Endothelial cell (in vitro differentiated cells): Measurements from ENCODE around the gene BRF1. TPM values are rescaled to one million over a fixed set of nuclear protein-coding genes. Genes with fewer than 3 reads are reported as not detected.

ENCODE experiments used
- DNase-seq: peaks from one replicate; pipeline ENCODE4 v3.0.0; 2021; ENCODE audit warnings: low spot score
- H3K27ac Mint-ChIP-seq: one replicate; pipeline ENCODE4 v1.8.0; 2021; ENCODE audit warnings: mixed read lengths, inconsistent platforms; ENCODE audit not compliant: unreplicated experiment
- H3K27me3 Mint-ChIP-seq: one replicate; pipeline ENCODE4 v1.8.0; 2021; ENCODE audit warnings: mild to moderate bottlenecking, moderate library complexity, mixed read lengths, inconsistent platforms; ENCODE audit not compliant: unreplicated experiment
- H3K36me3 Mint-ChIP-seq: one replicate; pipeline ENCODE4 v1.8.0; 2021; ENCODE audit warnings: mild to moderate bottlenecking, low read depth, mixed read lengths, inconsistent platforms; ENCODE audit not compliant: unreplicated experiment
- H3K4me1 Mint-ChIP-seq: one replicate; pipeline ENCODE4 v1.8.0; 2021; ENCODE audit warnings: mild to moderate bottlenecking, mixed read lengths, inconsistent platforms; ENCODE audit not compliant: unreplicated experiment
- H3K4me3 Mint-ChIP-seq: one replicate; pipeline ENCODE4 v1.8.0; 2021; ENCODE audit warnings: mild to moderate bottlenecking, mixed read lengths, inconsistent platforms; ENCODE audit not compliant: unreplicated experiment
- H3K9me3 Mint-ChIP-seq: one replicate; pipeline ENCODE4 v1.8.0; 2021; ENCODE audit warnings: mixed read lengths, inconsistent platforms; ENCODE audit not compliant: unreplicated experiment
- total RNA-seq: library from RNA; stranded (reverse); fragmentation: NEBNext Ultra II Directional; extraction: Animal tissue kit (Norgen Biotek cat#: 25700); gene quantifications from one replicate; pipeline ENCODE4 v1.2.1, GENCODE V29; 2021; ENCODE audit not compliant: unreplicated experiment
- TF ChIP-seq, protein P1 (sequence below): fragments of 200-600 bp; sonication (generic); IDR thresholded peaks from one replicate; pipeline ENCODE4 v1.5.0; 2021; ENCODE audit warnings: antibody characterized with exemption; ENCODE audit not compliant: unreplicated experiment

Gene BRF1
- total RNA-seq, 1 donor from 2014 or later = 40.9 TPM

DNA sequence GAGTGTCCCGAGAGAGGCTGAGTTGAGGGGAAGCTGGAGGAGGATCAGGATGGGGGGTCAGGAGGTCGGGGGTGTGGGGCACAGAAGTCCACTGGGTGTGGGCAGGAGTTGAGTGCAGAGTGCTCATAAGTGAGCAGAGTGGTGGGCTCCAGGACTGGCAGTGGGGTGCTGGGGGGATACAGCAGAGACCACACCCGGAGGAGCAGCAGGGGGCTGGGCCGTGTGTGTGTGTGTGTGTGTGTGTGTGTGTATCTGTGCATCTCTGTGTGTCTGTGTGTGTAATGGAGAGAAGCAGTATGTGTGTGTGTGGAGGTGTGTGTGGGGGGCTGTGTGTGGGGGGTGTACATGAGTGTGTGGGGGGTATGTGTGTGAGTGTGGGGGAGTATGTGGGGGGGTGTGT, 114.8 kb downstream of the BRF1 start:
- H3K36me3 Mint-ChIP-seq = peaks cover 5% of the 10 kb centered on the region
- no peak for DNase-seq
- H3K27me3 Mint-ChIP-seq = peaks cover 17% of the 10 kb centered on the region

DNA sequence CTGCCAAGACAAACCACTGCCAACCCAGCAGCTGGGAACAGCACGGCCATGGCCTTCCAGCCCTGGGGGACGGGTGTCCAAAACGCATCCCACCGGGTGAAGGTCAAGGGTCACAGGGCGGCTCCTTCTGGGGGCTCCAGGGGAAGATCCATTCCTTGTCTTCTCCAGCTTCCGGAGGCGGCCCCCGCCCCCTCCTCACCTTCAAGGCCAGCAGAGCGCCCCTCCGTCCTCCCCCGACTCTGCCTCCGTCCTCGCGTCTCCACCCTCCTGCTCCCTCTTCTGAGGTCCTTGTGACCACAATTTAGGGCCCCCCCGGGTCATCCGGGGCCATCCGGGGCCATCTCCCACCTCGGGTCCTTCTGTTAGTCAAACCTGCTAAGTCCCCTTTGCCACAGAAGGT, 115.8 kb downstream of the BRF1 start:
- DNase-seq = no peak
- Mint-ChIP-seq H3K36me3 (peaks cover 5% of the 10 kb centered on the region), H3K27ac (no peak overlapping the region), H3K4me1 (peaks cover 20% of the 10 kb centered on the region), H3K9me3 (peaks cover 5% of the 10 kb centered on the region), H3K4me3 (no peak overlapping the region), H3K27me3 (peaks cover 18% of the 10 kb centered on the region)
- TF ChIP-seq, protein P1, sequence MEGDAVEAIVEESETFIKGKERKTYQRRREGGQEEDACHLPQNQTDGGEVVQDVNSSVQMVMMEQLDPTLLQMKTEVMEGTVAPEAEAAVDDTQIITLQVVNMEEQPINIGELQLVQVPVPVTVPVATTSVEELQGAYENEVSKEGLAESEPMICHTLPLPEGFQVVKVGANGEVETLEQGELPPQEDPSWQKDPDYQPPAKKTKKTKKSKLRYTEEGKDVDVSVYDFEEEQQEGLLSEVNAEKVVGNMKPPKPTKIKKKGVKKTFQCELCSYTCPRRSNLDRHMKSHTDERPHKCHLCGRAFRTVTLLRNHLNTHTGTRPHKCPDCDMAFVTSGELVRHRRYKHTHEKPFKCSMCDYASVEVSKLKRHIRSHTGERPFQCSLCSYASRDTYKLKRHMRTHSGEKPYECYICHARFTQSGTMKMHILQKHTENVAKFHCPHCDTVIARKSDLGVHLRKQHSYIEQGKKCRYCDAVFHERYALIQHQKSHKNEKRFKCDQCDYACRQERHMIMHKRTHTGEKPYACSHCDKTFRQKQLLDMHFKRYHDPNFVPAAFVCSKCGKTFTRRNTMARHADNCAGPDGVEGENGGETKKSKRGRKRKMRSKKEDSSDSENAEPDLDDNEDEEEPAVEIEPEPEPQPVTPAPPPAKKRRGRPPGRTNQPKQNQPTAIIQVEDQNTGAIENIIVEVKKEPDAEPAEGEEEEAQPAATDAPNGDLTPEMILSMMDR = no peak

More for the DNA sequence above, 114.8 kb downstream of the BRF1 start:
- TF ChIP-seq, protein P1 = no peak
- peaks cover 20% of the 10 kb centered on the region for H3K4me1 Mint-ChIP-seq
- no peak overlapping the region for H3K4me3 Mint-ChIP-seq
- no peak overlapping the region for H3K27ac Mint-ChIP-seq
- H3K9me3 Mint-ChIP-seq = peaks cover 5% of the 10 kb centered on the region

DNA sequence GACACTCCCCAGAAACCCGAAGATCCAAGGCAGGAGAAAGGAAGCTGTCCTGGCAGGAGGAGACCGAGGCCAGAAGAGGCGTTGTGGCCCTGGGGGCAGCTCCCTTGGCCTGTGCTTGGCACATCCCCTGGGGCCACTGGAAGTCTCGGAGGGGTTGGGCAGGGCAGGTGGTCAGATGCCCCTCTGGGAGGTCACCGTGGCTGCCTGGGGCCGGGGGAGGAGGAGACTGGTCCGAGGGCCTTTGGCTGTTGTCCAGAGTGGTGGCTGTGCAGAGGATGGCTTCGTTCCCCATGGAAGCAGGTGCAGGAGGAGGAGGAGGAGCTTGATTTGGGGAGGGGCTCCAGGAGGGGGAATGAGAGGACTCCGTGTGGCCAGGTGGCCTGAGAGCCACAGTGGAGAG, 116.3 kb downstream of the BRF1 start:
- Mint-ChIP-seq H3K9me3 (peaks cover 5% of the 10 kb centered on the region), H3K27ac (no peak overlapping the region), H3K36me3 (peaks cover 5% of the 10 kb centered on the region), H3K4me3 (no peak overlapping the region), H3K27me3 (peaks cover 14% of the 10 kb centered on the region), H3K4me1 (peaks cover 19% of the 10 kb centered on the region)
- DNase-seq = no peak
- TF ChIP-seq, protein P1 = no peak

DNA sequence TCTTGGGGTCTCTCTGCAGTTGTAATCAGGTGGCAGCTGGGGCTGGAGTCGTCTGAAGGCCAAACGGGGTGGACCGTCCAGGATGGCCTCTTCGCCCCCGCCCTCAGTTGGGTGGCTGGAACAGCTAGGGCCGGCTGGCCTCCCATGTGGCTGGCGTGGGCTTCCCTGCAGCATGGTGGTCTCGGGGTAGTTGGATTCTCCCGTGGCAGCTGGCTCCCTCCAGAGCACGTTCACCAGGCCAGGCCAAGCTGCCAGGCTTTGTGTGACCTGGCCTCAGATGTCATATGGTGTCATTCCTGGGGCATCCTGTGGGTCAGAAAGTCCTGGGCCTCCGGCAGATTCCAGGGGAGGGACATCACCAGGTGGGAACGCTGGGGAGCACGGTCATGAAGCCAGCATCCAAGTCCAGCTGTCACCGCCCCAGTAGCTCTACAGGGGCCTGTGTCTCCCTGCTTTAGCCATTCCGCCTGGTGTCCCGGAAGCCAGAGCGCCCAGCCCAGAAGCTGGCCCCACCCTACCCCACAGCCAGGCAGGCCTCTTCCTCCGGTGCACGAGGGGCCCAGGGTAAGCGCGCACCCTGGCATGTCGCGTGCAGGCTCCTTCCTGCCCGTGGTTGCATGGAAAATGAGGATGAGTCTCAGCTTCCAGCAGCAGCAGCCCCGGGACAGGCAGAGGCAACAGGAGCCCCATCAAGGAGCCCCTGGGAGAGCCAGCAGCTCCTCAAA, 118.3 kb downstream of the BRF1 start:
- H3K9me3 Mint-ChIP-seq = no peaks in the 10 kb centered on the region
- H3K4me3 Mint-ChIP-seq = peak overlapping the region; percentile 69
- TF ChIP-seq, protein P1 = no peak
- no peaks in the 10 kb centered on the region for H3K36me3 Mint-ChIP-seq
- H3K27me3 Mint-ChIP-seq = peaks cover 13% of the 10 kb centered on the region
- no peak for DNase-seq
- H3K27ac Mint-ChIP-seq = no peak overlapping the region
- H3K4me1 Mint-ChIP-seq = peaks cover 13% of the 10 kb centered on the region

DNA sequence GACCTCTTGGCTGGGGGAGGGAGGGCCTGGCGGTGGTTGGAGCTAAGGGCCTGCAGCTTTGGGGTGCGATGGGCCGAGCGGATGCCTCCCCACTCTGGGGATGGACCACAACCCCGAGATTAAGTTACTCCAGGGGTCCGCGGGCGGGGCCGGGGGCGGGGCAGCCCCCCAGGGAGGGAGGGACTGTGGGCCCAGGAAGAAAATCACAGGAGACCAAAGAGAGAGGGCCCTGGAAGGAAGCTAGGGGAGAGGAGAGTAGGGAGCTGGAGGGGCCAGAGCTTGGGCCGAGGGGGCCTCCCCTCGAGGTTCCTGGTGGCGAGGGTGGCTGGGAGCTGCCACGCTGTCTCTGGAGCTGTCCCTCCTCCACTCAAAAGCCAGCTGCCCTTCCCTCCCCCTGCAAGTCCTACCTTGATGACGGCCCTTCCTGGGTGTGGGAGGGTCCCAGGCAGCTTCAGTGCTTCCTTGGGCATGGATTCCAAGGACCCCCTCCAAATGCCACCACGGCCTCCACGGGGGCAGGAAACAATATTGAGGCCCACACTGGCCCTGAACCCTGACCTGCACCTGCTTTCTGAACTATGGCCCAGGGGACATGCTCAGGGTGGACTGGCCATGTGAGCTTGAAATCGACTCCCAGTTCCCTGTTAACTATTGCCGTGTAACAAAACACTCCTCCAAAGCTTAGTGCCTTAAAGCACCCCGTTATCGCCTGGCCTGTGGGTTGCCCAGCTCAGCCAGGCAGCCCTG, 119.1 kb downstream of the BRF1 start:
- Mint-ChIP-seq H3K4me1 (peaks cover 13% of the 10 kb centered on the region), H3K4me3 (peak overlapping the region; percentile 69), H3K9me3 (no peaks in the 10 kb centered on the region), H3K36me3 (no peaks in the 10 kb centered on the region), H3K27ac (no peak overlapping the region), H3K27me3 (peaks cover 13% of the 10 kb centered on the region)
- DNase-seq = no peak
- TF ChIP-seq, protein P1 = no peak
